BLaER1 (cell line): ENCODE results near the gene RPUSD1.

Experiments used
- H3K27ac ChIP-seq: shearing (Covaris generic); formaldehyde crosslinking; 2 replicates; pipeline ENCODE4 v1.8.1; 2022
- H3K27me3 ChIP-seq: shearing (Covaris generic); formaldehyde crosslinking; 2 replicates; pipeline ENCODE4 v1.8.1; 2022
- H3K36me3 ChIP-seq: shearing (Covaris generic); formaldehyde crosslinking; 2 replicates; pipeline ENCODE4 v1.8.1; 2022
- H3K4me1 ChIP-seq: shearing (Covaris generic); formaldehyde crosslinking; 2 replicates; pipeline ENCODE4 v1.8.1; 2022
- H3K4me2 ChIP-seq: shearing (Covaris generic); formaldehyde crosslinking; 2 replicates; pipeline ENCODE4 v1.8.1; 2022
- H3K4me3 ChIP-seq: shearing (Covaris generic); formaldehyde crosslinking; 2 replicates; pipeline ENCODE4 v1.8.1; 2022
- H3K9ac ChIP-seq: shearing (Covaris generic); formaldehyde crosslinking; 2 replicates; pipeline ENCODE4 v1.8.1; 2022
- H3K9me3 ChIP-seq: shearing (Covaris generic); formaldehyde crosslinking; 2 replicates; pipeline ENCODE4 v1.8.1; 2022
- H4K20me1 ChIP-seq: shearing (Covaris generic); formaldehyde crosslinking; 2 replicates; pipeline ENCODE4 v1.8.1; 2022
- Cebpa-rat ChIP-seq: shearing (Covaris generic); IDR thresholded peaks from 2 replicates; pipeline ENCODE4 v1.8.1; 2022

RPUSD1 gene

GRCh38 chr16:770411-770810 lies 17.8 kb downstream of the RPUSD1 start:
- H3K27ac ChIP-seq: no peak overlapping the region
- H3K4me3 ChIP-seq: no peak overlapping the region
- H3K9ac ChIP-seq: no peak overlapping the region
- H3K36me3 ChIP-seq: no peaks in the 10 kb centered on the region
- no peak for TF ChIP-seq Cebpa-rat
- H4K20me1 ChIP-seq: no peaks in the 10 kb centered on the region
- H3K4me1 ChIP-seq: peaks cover under 1% of the 10 kb centered on the region; the same call in 1 of the 2 replicates
- H3K4me2 ChIP-seq: no peak overlapping the region
- no peaks in the 10 kb centered on the region for H3K9me3 ChIP-seq
- H3K27me3 ChIP-seq: no peaks in the 10 kb centered on the region

- Histone ChIP-seq H3K36me3 (no peaks in the 10 kb centered on the region), H3K27me3 (no peaks in the 10 kb centered on the region), H3K4me3 (no peak overlapping the region), H3K9me3 (no peaks in the 10 kb centered on the region), H3K4me1 (no peaks in the 10 kb centered on the region), H3K27ac (no peak overlapping the region), H3K4me2 (no peak overlapping the region), H4K20me1 (no peaks in the 10 kb centered on the region), H3K9ac (no peak overlapping the region)
- no peak for TF ChIP-seq Cebpa-rat
Observed at GRCh38 chr16:769934-770333, 18.2 kb downstream of the RPUSD1 start.

GRCh38 chr16:769184-769784 lies 18.9 kb downstream of the RPUSD1 start:
- no peak overlapping the region for H3K4me3 ChIP-seq
- no peaks in the 10 kb centered on the region for H4K20me1 ChIP-seq
- no peak overlapping the region for H3K27ac ChIP-seq
- H3K4me1 ChIP-seq: no peaks in the 10 kb centered on the region
- no peaks in the 10 kb centered on the region for H3K36me3 ChIP-seq
- H3K4me2 ChIP-seq: no peak overlapping the region
- H3K9ac ChIP-seq: no peak overlapping the region
- no peaks in the 10 kb centered on the region for H3K27me3 ChIP-seq
- no peaks in the 10 kb centered on the region for H3K9me3 ChIP-seq
- TF ChIP-seq Cebpa-rat: no peak

- H3K36me3 ChIP-seq: no peaks in the 10 kb centered on the region
- no peak overlapping the region for H3K9ac ChIP-seq
- H3K9me3 ChIP-seq: no peaks in the 10 kb centered on the region
- no peak for TF ChIP-seq Cebpa-rat
- no peaks in the 10 kb centered on the region for H3K4me1 ChIP-seq
- no peak overlapping the region for H3K27ac ChIP-seq
- no peak overlapping the region for H3K4me3 ChIP-seq
- H3K4me2 ChIP-seq: no peak overlapping the region
- H4K20me1 ChIP-seq: no peaks in the 10 kb centered on the region
- H3K27me3 ChIP-seq: no peaks in the 10 kb centered on the region
Observed at GRCh38 chr16:768428-768827, 19.8 kb downstream of the RPUSD1 start.

GRCh38 chr16:767743-768235 lies 20.4 kb downstream of the RPUSD1 start:
- H4K20me1 ChIP-seq: no peaks in the 10 kb centered on the region
- no peak overlapping the region for H3K27ac ChIP-seq
- no peak overlapping the region for H3K4me3 ChIP-seq
- H3K4me1 ChIP-seq: peaks cover 5% of the 10 kb centered on the region; the same call in 1 of the 2 replicates
- TF ChIP-seq Cebpa-rat: no peak
- H3K9me3 ChIP-seq: no peaks in the 10 kb centered on the region
- H3K27me3 ChIP-seq: no peaks in the 10 kb centered on the region
- H3K4me2 ChIP-seq: no peak overlapping the region
- no peak overlapping the region for H3K9ac ChIP-seq
- no peaks in the 10 kb centered on the region for H3K36me3 ChIP-seq

- H3K27ac ChIP-seq: no peak overlapping the region
- H3K36me3 ChIP-seq: no peaks in the 10 kb centered on the region
- H4K20me1 ChIP-seq: no peaks in the 10 kb centered on the region
- H3K4me2 ChIP-seq: no peak overlapping the region
- no peaks in the 10 kb centered on the region for H3K9me3 ChIP-seq
- no peaks in the 10 kb centered on the region for H3K27me3 ChIP-seq
- TF ChIP-seq Cebpa-rat: no peak
- H3K4me1 ChIP-seq: peaks cover 12% of the 10 kb centered on the region
- no peak overlapping the region for H3K4me3 ChIP-seq
- no peak overlapping the region for H3K9ac ChIP-seq
Observed at GRCh38 chr16:766820-767640, 21.2 kb downstream of the RPUSD1 start.

DNA sequence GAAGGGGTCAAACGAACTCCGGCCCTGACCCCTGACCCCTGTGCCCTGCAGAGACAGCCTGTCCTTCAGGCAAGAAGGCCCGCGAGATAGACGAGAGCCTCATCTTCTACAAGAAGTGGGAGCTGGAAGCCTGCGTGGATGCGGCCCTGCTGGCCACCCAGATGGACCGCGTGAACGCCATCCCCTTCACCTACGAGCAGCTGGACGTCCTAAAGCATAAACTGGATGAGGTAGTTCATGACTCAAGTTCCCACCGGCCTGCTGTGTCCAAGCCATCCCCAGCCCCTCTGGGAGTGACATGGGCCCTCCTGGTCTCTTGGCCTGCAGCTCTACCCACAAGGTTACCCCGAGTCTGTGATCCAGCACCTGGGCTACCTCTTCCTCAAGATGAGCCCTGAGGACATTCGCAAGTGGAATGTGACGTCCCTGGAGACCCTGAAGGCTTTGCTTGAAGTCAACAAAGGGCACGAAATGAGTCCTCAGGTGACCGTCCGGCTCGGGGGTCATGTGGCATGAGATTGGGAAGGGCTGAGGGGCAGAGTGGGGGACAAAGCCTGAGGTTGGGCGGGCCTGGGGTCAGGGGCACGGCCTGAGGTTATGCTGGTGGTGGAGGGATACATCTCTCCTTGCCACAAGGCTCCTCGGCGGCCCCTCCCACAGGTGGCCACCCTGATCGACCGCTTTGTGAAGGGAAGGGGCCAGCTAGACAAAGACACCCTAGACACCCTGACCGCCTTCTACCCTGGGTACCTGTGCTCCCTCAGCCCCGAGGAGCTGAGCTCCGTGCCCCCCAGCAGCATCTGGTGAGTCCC lies 22.0 kb downstream of the RPUSD1 start:
- H3K4me2 ChIP-seq: no peak overlapping the region
- no peaks in the 10 kb centered on the region for H3K9me3 ChIP-seq
- no peaks in the 10 kb centered on the region for H4K20me1 ChIP-seq
- no peak overlapping the region for H3K27ac ChIP-seq
- H3K9ac ChIP-seq: no peak overlapping the region
- H3K4me1 ChIP-seq: peaks cover 20% of the 10 kb centered on the region
- H3K27me3 ChIP-seq: no peaks in the 10 kb centered on the region
- TF ChIP-seq Cebpa-rat: no peak
- no peak overlapping the region for H3K4me3 ChIP-seq
- H3K36me3 ChIP-seq: no peaks in the 10 kb centered on the region

GRCh38 chr16:765488-765865 lies 22.7 kb downstream of the RPUSD1 start:
- no peaks in the 10 kb centered on the region for H3K27me3 ChIP-seq
- no peaks in the 10 kb centered on the region for H3K36me3 ChIP-seq
- H4K20me1 ChIP-seq: no peaks in the 10 kb centered on the region
- H3K4me3 ChIP-seq: no peak overlapping the region
- H3K4me2 ChIP-seq: no peak overlapping the region
- no peaks in the 10 kb centered on the region for H3K9me3 ChIP-seq
- peaks cover 28% of the 10 kb centered on the region for H3K4me1 ChIP-seq
- H3K27ac ChIP-seq: no peak overlapping the region
- TF ChIP-seq Cebpa-rat: no peak
- H3K9ac ChIP-seq: no peak overlapping the region

DNA sequence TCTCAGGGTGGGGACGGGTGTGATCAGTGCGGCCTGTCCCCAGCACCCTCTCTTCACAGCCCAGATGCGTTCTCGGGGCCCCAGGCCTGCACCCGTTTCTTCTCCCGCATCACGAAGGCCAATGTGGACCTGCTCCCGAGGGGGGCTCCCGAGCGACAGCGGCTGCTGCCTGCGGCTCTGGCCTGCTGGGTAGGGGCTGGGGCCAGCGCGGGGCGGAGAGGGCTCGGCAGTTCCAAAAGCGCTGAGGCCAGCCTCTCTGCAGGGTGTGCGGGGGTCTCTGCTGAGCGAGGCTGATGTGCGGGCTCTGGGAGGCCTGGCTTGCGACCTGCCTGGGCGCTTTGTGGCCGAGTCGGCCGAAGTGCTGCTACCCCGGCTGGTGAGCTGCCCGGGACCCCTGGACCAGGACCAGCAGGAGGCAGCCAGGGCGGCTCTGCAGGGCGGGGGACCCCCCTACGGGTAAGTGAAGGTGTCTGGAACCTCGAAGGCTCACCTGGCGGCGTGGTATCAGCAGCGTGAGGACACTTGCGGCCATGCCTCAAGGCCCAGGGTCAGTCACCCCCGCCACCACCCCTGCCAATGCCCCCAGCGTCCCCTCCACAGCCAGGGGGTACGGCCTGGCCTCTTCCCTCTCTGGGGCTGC lies 23.2 kb downstream of the RPUSD1 start:
- H3K9me3 ChIP-seq: no peaks in the 10 kb centered on the region
- H4K20me1 ChIP-seq: no peaks in the 10 kb centered on the region
- no peak overlapping the region for H3K4me3 ChIP-seq
- no peak overlapping the region for H3K9ac ChIP-seq
- H3K36me3 ChIP-seq: no peaks in the 10 kb centered on the region
- peaks cover 28% of the 10 kb centered on the region for H3K4me1 ChIP-seq
- no peaks in the 10 kb centered on the region for H3K27me3 ChIP-seq
- no peak for TF ChIP-seq Cebpa-rat
- no peak overlapping the region for H3K27ac ChIP-seq
- H3K4me2 ChIP-seq: no peak overlapping the region
